HG02798 (cell line): Measurements from ENCODE around the gene SMARCB1.

ENCODE experiments used
- ATAC-seq: cut with Tn5 transposase; IDR thresholded peaks from one replicate; pipeline ENCODE4 v1.9.1; 2021; ENCODE audit warnings: mild to moderate bottlenecking; ENCODE audit not compliant: unreplicated experiment, poor library complexity

Gene SMARCB1

DNA sequence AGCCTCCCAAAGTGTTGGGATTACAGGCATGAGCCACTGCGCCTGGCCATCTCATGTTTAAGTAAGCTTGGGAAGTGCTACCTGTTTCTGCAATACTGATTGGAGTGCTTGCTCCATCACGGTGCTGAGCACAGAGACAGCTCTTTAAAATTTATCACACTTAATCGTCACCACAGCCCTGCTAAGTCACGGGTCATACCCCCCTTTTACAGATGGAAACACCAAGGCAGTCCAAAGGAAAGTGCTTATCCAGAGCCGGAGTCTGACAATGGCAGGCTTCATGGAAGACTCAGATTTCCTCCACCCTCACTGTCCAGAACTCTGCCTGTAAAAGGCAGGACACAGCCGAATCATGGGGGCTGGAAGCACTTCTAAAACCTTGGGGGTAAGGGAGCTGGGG is 26.7 kb upstream of the SMARCB1 start:
- ATAC-seq = no peak

DNA sequence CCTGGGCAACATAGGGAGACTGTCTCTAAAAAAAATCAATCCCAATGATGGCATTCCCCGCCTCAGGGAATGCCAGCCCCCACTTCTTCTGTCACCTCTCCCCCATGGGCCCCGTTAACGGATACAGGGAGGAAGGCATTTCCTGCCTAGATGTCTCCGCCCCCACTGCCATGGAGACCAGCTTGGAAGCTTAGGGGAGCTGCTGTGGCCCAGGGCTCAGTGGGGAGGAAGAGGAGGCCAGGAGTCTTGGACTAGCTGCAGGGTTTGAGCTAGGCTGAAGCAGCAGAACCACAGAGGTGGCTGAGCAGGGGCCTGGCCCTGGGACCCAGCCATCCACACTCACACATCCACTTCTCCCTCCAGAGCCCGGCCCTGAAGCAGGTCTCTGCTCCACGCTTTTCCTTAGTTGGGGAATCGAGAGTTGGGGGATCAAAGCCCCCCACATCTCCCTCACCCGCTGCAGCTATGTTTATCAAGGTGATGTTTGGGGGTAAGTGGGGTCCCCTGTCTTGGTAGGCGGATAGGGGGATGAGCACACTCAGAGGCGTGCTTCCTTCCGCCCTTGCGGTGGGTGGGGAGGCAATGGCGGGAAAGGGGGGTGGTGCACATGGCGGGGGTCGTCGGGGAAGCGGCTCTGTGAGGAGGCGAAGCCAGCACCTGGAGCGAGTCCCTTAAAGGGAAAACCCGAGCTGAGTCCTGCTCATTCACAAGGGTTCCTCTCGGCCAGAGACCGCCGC is 23.8 kb upstream of the SMARCB1 start, which contains the start of gene C22orf15:
TSS of gene C22orf15 (plus strand) at position 149 of the 737 bp plus-strand sequence. CDS start at position 466, 317 bp downstream.
- ATAC-seq = no peak

DNA sequence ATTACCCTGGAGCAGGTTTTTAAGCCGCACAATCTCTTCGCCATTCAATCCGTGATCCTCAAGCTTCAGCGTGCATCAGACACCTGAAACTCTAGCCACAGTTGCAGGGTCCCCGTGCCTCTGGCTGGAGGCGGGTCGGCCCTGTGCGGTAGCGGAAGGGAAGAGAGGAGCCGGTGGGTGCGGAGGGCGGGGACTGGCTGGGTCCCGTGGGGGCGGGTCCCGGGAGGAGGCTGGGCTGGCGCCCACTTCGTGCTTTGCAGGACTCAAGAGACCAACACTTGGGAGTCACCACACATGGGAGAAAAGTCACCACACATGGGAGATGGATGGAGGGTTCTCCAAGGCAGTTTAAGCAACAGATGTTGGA is 23.2 kb upstream of the SMARCB1 start:
- ATAC-seq = no peak

DNA sequence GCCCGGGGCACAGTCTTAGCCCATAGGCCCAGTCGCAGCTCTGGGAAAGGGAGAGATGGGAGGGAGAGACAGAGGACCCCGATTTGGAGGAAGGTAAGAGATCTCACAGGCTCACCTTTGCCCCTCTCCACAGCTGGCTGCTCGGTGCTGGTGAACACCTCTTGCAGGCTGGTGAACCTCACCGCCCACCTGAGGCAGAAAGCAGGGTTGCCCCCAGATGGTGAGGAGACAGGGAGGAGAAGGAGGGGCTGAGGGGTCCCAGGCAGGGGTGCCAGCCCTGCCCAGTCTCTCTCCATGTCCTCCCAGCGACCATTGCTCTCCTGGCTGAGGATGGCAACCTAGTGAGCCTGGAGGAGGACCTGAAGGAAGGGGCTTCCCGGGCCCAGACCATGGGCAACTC is 22.8 kb upstream of the SMARCB1 start:
- no peak for ATAC-seq

DNA sequence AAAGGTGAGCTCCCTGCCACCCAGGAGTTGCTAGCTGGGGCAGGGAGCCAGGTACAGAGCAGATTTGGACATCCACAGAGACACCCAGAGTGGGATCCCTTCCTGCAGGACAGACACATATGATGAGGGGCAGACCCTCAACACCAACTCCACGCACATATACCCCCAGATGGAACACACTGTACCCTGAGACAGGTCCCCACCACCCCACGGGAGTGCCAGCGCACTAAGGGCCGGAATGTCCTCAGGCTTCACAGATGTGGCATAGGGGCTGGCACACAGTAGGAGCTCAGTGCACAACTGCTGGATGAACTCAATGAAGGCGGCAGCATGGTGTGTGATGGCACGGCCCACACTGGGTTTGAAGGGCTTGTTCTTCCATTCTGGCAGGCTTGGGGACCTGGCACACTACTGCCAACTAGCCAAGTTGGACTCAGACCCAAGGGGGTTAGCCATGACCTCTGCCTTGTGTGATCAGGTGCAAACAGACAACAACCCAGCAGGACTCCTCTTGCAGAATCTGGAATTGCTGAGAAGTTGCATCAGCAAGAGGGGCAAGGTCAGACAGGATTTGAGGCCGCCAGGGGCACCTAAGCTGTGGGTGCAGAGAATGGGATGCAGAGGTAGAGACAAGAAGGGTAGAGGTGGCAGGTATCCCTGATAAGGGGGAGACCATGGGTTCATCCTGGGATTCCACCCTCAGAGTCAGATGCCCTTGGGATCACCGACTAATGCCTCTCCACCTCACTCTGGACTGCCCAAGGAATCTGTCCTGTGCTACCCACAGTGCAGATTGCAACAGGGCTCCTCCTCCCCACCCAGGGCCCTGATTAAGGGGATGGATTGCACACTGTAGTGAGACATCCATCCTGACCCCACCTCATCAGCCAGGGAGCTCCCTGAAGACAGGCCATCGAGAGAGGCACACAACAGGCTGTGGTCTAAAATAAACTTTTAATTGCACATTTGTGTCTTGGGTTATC is 21.6 kb upstream of the SMARCB1 start:
- ATAC-seq = no peak

DNA sequence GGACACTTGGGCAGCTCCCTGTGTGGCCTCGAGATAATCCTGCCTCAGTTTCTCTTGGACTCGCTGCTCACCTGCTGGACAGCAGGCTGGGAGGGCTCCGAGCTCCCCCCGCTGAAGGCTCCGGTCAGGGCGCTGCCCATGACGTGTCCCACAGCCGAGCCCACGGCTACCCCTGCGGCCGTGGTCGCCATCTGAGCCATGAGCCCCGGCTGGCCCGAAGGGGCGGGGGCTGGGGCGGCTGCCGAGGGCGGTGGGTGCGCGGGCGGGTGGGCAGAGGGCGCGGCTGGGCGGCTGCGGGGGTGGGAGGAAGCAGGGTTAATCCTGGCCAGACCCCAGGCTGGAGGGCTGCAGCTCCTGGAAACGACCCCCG is 19.5 kb upstream of the SMARCB1 start:
- no peak for ATAC-seq

DNA sequence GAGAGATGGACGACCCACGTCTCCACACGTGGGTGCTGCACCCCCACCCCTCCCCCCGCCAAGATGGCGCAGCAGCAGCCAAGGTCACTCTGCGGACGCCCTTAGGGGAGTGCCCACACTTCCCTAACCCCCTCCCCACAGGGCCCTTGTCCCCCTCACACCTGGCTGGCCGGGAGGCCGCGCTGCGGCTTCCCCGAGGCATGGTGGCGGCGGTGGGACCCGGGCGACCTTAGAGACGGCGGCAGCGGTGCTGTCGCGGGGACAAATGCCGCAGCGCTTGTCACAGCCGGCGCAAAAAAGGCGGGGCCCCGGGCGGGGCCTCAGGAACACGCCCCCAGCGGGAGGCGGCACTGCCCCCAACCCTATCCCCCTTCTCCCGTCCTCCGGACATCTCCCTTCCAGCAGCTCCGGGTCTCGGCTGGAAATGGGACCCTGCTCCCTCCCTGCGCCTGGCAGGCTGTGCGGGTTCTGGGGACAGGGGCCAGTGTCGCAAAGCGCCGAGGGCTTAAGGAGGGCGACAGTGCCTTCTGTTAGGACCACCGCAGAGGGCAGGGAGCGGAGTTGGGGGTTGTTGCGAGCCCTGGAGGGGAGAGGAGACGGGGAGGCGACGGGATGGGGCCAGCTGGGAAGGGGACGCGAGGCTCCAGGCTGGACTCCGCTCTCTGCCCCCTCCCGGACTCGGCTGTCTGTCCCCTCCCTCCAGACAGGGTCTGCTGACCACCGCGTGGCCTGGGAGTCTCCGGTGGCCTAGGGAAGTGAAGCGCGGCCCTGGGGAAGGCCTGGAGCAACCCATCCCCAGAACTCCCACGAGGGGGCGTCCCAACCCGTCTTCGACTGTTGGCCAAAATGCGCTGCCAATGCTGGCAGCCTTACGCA is 18.9 kb upstream of the SMARCB1 start, which contains the start of gene CHCHD10:
TSS of gene CHCHD10 (minus strand) at position 300 of the 876 bp plus-strand sequence. CDS start at position 202, 98 bp downstream.
- peak; percentile 54 for ATAC-seq

DNA sequence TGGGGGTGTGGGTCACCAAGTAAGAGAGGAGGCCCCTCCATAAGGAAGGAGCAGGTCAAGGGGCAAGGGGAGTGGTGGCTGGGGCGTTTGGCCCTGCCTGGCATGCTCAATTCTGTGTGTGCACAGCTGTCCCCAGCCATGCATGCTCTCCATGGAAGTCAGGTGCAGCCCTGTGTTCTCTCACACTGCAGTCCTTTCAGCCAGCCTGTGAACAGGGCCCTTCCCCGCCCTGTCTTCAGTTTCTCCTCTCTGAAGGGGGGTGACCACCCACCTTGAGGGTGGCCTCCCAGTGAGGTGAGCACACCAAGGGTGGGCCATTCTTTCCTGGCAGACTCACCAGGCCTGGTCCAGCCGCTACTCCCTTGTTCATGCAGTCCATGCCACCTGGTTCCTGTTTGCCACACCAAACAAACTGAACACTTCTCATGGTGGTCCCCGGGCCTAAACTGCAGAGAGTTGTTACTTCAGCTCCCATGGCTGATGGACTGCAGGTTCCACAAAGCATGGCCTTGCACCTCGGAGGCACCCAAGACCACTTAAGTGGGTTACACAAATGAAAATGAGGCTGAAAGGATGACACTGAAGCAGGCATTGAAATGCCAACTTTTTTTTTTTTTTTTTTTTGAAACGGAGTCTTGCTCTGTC is 17.3 kb upstream of the SMARCB1 start:
- no peak for ATAC-seq

DNA sequence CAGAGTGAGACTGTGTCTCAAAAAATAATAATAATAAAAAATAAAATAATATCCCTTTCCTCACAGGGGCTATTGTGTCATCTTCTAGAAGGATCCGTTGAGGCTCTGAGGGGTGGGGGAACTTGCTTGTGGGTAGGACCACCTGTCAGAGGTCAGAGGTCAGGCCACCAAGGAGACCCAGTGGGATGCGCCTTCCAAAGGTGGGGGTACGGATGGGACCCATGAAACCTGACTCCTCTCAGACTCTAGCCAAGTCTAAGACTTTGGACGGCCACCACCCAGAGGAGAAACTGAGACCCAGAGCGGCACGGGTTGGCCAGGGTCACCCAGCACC is 14.5 kb upstream of the SMARCB1 start:
- no peak for ATAC-seq

DNA sequence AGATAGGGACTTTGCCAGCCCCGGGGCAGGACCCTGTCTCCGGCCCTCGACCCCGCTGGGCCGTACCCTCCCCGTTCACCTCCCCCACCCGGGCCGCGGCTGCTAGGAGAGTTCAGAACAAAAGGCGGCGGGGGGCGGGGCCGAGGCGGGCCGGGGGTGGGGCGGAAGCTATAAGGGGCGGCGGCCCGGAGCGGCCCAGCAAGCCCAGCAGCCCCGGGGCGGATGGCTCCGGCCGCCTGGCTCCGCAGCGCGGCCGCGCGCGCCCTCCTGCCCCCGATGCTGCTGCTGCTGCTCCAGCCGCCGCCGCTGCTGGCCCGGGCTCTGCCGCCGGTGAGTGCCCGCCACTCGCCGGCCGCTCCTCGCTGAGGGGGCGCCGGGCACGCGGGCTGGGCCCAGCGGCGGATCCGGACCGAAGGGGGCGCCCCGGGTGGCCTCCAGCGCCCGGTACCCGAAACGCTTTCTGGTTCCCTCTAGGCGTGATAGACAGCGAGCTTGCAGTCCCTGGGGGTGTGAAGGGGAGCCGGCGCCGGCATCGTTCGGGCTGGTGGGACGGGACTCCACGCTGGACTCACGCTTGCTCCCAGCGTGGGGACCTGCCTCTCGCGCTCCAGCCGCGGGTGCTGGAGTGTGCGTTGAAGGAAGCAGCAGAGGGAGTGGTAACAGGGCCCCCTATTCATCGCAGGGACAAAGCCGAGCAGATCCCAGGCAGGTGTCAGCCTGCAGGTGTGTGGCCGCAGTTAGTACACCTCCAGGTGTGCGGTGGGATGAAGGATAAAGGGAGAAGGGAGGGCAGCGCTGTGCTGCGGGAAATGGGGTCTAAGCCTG is 13.9 kb upstream of the SMARCB1 start, which contains the start of gene MMP11:
TSS of gene MMP11 (plus strand) at position 201 of the 825 bp plus-strand sequence. CDS start at position 223, 22 bp downstream.
- ATAC-seq = no peak

DNA sequence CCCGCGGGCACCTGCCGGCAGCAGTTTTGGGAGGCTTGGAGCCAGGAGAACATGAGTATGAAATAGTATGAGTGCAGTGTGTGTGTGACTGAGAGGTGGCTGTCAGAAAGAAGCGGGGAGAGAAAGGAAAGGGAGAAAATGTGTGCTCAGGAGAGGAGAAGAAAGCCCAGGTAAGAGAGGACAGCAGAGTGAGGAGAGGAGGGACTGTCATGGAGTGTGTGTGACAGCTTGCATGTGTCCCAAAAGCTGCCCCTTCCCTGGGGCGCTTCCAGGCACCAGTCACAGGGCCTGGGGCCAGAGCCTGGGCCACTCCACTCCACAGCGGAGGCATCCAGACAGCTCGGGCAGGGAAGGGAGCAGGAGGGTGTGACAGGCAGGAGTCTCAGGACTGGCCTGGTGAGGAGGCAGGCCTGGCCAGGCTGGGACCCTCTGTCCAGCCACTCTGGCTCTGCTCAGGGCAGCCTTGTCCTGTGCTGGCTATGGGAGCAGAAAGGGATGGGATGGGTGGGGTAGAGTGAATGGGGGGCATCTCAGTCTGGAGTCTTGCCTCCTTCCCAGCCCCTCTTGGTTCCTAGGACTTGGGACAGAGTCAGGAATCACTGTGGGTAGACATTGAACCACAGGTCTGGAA is 13.2 kb upstream of the SMARCB1 start:
- ATAC-seq = no peak

DNA sequence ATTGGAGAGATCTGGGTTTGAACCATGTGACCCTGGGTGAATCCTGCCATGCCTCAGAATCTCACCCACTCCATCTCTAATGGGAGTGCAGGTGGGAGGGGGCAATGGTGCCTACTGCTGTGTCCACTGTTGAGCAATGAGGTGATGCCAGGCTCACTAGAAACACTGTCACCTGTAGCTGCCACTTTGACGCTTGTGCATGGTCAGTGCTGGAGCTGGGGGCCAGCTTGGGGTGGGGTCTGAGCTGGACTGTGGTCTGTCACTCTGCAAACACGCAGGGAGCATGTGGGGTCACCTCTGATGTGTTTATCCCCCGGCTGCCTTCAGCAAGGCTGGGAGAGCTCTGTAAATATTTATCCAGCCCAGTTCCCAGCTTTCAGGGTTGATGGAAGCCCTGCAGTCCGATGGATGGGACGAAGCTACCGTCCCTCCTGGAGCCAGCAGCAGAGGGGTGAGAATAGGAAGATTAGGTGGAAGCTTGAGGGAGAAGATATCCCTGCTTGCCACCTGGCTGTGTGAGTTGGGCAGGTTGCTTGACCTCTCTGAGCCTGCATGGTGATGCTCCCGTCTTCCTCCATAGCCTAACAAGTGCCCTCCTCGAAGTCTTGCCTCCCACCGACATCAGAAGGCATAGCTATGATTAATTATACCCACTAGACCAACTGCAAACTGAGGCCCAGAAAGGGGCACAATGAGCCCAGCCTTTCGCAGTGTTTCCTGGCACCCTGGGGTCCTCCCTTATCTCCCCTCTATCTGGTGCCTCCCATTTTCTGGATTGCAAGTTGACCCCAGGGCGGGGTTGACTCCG is 12.4 kb upstream of the SMARCB1 start:
- no peak for ATAC-seq

DNA sequence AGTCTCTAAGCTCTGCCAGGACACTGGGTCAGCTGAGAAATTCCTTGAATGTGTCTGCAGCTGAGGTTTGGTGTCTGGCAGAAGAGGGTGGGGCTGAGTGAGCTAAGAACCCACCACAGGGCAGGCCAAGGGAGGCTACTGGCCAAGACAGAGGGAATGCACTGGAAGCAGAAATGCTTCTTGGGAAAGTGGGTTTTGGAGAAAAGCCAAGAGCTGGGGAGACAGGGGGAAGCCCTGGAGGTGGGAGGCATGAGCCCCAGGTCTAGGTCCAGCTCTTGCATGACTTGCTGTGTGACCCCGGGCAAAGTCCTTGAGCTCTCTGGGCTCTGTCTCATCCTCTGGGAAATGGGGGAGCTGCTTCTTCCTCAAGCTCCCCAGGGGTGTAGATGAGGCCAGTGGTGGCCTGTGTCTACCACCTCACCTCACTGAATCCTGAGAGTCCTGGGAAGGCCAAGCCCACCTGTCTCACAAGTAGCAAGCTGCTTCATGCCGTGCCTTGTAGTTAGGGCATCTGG is 11.8 kb upstream of the SMARCB1 start:
- no peak for ATAC-seq

DNA sequence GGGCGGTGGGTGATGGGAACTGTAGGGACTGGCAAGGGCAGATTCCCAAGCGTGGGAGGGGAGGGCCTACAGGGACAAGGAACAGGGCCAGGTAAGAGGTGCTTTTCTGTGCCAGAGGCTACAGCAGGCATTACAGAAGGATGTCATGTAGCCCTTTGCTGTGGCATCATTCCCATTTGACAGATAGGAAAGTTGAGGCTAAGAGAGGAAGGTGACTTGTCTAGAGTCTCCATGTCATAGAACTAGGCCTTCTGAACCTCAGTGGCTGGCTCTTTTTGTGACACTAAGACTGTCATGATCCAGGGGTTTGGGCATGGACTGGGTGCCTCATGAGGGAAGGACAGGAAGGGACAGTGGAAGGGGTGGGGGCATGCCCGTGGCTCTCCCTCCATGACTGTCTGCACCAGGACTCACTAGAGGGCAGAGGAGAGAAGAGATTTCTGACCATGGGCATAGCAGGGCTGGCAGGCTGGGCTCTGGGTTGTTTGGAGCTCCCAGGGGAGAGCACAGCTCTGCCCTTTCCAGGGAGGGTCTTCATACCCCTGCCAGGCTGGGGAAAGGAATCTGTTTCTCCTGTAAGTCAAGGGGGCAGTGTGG is 10.9 kb upstream of the SMARCB1 start:
- ATAC-seq = no peak

DNA sequence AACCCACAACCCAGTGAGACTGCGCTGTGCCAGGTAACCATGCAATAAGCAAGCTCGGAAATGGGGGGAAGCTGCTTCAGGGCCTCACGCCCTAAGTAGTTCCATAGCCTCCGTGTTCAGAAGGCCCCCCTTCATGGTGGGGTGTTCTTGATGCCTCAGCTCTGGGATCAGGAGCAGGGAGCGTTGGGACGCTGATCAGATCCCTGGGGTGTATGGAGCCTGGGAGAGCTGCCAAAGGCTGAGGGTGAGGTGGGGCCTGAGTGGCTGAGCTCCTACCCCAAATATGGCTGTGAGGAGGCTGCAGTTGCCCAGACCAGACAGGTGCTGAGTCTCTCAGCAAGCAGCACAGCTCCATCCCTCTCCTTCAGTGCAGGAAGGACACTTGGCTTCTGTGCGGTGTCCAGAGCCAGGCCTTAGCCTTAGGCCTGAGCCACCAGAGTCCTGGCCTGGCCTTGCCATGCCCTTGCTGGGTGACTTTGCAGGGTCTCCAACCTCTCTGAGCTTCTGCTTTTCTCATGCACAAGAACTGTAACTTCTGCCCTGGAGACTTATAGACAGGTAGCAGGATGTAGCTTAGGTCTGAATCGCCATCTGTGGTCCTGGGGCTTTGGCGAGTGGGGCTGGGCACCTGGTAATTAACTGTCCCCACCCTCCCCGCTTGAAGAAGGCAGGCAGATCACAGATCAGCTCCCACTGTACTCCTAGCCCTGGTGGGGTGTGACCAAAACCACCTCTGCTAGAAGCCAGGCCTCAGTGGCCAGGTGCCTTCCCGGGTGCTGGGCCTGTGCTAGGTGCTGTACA is 8.8 kb upstream of the SMARCB1 start:
- ATAC-seq = no peak

DNA sequence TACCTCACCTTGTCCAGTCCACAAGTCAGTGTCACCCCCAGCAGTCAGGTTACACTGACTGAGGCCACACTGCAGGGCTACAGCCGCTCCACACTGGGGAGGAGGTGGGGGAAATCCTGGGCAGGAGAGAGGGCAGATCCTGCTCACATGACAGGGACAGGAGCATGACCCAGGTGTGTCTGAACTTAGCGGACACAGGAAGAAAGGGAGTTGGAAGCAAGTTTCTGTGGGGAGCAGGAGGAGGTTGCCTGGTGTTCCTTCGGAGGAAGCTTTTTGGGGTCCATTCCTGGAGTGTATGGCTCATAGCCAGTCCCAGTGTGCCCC is 8.2 kb upstream of the SMARCB1 start:
- no peak for ATAC-seq
